SKM-1 (cell line): ENCODE data around the gene SEC24D.
"Not testable (repeated sequence)": the region's sequence is repeated elsewhere in the genome, so short reads cannot be mapped to it uniquely, and the experiment has no call there.

Experiments used
- DNase-seq: peaks from one replicate; lab custom pipeline; 2025; ENCODE audit not compliant: unreplicated experiment; lab: John Stamatoyannopoulos, UW

SEC24D gene, protein sequence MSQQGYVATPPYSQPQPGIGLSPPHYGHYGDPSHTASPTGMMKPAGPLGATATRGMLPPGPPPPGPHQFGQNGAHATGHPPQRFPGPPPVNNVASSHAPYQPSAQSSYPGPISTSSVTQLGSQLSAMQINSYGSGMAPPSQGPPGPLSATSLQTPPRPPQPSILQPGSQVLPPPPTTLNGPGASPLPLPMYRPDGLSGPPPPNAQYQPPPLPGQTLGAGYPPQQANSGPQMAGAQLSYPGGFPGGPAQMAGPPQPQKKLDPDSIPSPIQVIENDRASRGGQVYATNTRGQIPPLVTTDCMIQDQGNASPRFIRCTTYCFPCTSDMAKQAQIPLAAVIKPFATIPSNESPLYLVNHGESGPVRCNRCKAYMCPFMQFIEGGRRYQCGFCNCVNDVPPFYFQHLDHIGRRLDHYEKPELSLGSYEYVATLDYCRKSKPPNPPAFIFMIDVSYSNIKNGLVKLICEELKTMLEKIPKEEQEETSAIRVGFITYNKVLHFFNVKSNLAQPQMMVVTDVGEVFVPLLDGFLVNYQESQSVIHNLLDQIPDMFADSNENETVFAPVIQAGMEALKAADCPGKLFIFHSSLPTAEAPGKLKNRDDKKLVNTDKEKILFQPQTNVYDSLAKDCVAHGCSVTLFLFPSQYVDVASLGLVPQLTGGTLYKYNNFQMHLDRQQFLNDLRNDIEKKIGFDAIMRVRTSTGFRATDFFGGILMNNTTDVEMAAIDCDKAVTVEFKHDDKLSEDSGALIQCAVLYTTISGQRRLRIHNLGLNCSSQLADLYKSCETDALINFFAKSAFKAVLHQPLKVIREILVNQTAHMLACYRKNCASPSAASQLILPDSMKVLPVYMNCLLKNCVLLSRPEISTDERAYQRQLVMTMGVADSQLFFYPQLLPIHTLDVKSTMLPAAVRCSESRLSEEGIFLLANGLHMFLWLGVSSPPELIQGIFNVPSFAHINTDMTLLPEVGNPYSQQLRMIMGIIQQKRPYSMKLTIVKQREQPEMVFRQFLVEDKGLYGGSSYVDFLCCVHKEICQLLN

GRCh38 chr4:118835571-118836300 lies at the start of gene SEC24D:
SEC24D (minus strand) TSS chr4:118836126; CDS start chr4:118833696, 2,430 bp downstream.
- peak; percentile 69 for DNase-seq

GRCh38 chr4:118884716-118885115 lies 48.8 kb upstream of the SEC24D start:
- no peak for DNase-seq

GRCh38 chr4:118883861-118884260 lies 47.9 kb upstream of the SEC24D start:
- DNase-seq: no peak

DNA sequence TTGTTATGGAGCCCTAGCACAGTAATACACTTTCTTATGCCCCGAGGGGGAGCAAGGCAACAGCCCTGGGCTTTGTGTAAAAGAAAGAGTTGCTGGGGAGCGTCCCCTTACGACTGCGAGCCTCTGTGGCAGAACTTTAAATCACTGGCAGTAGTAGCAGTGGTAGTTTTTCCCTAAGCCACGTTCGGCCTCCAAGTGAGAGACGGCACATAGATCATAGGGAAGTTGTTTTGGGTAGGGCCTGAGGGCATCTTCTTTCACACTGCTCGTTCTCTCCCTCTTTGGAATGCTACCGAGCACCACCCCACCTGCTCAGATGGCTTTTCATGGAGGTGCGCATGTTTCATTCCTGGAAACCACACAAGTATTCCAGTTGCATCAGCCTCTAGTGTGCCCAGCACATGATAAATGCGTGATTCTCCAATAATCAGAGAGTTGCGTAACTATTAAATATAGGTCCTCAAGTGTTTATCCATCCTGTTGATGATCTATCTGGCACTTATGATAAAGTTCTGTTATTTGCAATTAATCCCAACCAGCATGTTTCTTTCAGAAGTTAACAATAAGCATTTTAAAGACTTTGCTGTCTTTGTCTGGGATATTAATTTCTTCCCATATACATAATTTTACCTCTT lies 45.7 kb upstream of the SEC24D start:
- no peak for DNase-seq

GRCh38 chr4:118879409-118879808 lies 43.5 kb upstream of the SEC24D start:
- no peak for DNase-seq

DNA sequence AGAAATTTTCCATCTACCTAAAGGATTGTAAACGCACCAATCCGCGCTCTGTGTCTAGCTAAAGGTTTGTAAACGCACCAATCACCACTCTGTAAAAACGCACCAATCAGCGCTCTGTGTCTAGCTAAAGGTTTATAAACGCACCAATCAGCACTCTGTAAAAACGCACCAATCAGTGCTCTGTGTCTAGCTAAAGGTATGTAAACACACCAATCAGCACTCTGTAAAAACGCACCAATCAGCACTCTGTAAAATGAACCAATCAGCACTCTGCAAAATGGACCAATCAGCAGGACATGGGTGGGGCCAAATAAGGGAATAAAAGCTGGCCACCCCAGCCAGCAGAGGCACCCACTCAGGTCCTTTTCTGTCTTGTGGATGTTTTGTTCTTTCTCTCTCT lies 42.6 kb upstream of the SEC24D start:
- not testable (repeated sequence) for DNase-seq

- no peak for DNase-seq
Observed at GRCh38 chr4:118877797-118878196, 41.9 kb upstream of the SEC24D start.

- DNase-seq: no peak
Observed at GRCh38 chr4:118872181-118872580, 36.3 kb upstream of the SEC24D start.

DNA sequence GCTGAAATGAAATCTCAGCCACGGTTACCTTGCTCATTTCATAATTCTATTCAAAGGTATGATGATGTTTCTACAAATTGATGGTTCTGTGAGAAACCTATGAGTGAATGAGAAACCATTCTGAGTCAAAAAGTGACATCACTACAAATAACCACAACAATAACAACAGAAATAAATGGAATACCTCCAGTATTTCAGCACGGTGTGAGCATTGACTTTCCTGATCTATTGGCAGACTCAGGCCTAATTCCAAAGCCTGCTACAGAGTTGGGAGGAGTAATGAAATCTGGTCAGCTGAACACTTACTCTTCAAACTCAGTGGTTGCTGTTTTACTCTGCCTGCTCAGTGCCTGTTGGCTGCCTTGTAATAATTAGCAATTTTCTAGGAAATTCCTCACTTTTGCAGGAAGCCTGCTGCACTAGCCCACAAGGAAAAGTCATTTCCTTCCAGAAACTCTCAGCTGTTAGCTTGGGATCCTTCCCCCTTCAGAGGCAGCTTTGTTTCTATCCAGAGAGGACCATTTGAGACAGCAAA lies 33.9 kb upstream of the SEC24D start:
- no peak for DNase-seq

- no peak for DNase-seq
Observed at GRCh38 chr4:118867311-118868067, 31.6 kb upstream of the SEC24D start.

- no peak for DNase-seq
Observed at GRCh38 chr4:118866442-118866841, 30.5 kb upstream of the SEC24D start.

- DNase-seq: no peak
Observed at GRCh38 chr4:118865091-118865708, 29.3 kb upstream of the SEC24D start.

GRCh38 chr4:118858779-118859178 lies 22.9 kb upstream of the SEC24D start:
- no peak for DNase-seq

DNA sequence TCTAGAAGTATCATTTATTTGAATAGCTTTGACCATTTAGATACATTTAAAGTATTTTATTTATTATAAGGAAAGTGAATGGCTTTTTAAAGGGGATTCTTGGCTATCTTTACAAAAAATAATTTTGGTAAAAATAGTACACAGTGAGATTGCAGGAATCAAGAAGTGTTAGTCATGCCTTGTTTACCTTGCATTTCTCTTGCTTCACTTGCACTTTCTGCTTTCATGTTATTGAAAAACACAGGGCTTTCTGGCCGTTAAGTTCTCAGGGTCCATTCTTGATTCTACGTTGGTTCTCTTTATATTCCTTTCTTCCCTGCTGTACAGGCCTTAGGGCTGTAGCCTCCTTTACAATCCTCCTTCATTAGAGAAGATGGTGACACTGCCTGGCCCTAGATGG lies 21.8 kb upstream of the SEC24D start:
- no peak for DNase-seq

- DNase-seq: no peak
Observed at GRCh38 chr4:118850488-118851173, 14.7 kb upstream of the SEC24D start.

DNA sequence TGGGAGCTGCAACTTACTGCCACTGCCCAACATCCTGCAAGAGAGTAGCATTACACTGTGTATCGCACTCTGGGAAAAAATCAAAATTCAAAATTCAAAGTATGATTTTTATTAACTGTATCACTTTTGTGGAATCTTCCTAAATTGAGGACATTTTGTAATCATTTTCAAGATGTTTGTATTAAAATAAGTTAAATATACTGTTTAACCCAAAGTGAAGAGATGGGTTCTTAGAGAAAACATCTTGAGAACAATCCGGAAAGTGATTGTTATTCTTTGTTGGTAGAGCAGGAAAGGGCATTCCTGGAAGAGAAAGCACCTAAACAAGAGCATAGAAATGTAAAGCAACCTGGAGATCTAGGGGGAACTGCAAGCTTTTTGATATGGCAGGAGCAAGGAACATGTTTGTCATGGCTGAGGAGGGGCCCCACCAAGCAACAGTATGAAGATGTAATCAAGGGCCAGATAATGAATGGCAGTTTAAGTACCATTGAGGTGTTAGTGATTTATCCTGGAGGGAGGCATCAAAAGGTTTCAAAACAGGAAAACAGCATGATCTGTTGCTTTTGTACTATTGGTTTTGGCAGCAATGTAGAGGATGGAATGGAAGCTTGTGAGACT lies 14.1 kb upstream of the SEC24D start:
- no peak for DNase-seq

- no peak for DNase-seq
Observed at GRCh38 chr4:118848901-118849300, 13.0 kb upstream of the SEC24D start.

DNA sequence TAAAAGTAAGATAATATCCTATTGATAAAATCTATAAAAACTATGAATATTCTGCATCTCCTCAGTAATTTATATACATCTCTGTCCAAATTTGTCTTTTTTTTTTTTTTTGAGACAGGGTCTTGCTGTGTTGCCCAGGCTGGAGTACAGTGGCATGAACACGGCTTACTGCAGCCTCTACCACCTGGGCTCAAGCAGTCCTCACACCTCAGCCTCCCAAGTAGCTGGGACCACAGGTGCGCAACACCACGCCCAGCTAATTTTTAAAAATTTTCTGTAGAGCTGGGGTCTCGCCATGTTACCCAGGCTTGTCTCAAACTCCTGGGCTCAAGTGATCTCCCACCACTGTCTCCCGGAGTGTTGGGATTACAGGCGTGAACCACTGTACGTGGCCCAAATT lies 12.3 kb upstream of the SEC24D start:
- DNase-seq: no peak
